ENCODE results near the gene FN1. TPM values are rescaled to one million over a fixed set of nuclear protein-coding genes. Genes with fewer than 3 reads are reported as not detected.

Gene FN1
- total RNA-seq, 1 donor from 2014 or later, result 77.7 TPM

DNA sequence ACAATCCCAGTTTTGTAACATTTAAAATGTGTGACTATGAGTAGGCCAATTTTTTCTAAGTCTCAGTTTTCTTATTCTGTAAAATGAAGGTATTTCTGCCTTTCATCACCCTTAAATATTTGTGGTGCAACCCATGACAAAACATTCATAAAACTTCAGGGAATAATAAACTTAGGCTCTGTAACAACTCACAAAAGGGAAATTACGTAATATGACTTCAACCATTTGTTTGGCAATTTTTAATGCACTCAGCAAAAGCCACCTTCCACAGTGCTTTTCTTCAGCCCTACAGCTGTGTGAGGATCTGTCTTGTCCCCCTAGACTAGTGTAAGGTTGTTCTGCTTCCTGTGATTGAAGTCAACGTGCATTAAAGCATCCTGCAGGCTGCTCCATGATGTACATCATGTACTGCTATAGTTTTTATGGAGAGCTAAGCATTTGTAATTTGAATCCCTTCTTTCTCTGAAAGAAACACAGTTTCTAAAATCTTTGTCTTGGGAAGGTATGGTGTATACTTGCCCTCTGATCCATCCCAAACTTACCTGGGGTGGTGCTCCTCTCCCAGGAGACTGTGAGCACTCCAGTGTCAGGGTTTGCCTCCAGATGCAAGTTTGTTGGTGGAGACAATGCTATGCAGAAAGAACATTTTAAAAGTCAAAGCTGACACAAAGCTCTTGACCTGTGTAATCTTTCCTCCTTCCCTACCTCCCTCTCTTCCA lies 39.1 kb downstream of the FN1 start:
- ATAC-seq (ENCODE audit: poor library complexity) (peak; percentile 73), DNase-seq (no peak)
- intact Hi-C loops (cut with DNase I), result no loop called here

DNA sequence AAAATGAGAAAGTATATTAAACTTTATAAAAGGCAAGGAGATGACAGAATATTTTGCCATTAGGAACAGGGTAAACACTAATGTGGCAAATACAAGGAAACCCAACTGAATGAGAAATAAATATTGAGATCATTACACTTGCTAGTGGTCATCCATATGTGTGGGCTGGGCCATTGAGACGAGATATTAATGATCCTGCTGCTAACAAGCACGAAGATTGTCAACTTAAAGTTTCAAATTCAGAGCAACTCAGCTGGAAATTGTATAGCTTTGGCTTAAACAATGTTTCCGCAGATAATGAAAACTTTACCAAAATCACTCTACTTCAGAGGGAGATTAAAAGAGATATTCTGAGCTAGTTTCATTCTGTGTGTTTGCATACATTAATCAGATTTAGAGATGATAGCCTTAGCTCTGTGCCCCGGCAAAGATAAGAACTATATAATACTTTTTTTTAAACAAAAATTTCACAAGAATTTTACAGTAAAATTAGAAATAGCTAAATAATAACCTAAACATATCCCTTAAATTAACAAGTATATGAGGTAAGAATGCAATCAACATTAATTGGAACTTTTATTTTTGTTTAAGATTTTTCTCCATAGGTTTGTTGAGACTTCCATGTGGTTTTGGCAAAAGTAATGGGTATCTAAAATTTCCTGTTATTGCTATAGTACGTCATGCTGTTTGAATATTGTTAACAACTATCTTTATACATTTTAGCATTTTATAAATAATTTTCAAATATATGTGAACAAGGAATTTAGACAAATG lies 40.0 kb downstream of the FN1 start:
- ATAC-seq (ENCODE audit: poor library complexity) (no peak), DNase-seq (no peak)
- intact Hi-C loops (cut with DNase I), result no loop called here

DNA sequence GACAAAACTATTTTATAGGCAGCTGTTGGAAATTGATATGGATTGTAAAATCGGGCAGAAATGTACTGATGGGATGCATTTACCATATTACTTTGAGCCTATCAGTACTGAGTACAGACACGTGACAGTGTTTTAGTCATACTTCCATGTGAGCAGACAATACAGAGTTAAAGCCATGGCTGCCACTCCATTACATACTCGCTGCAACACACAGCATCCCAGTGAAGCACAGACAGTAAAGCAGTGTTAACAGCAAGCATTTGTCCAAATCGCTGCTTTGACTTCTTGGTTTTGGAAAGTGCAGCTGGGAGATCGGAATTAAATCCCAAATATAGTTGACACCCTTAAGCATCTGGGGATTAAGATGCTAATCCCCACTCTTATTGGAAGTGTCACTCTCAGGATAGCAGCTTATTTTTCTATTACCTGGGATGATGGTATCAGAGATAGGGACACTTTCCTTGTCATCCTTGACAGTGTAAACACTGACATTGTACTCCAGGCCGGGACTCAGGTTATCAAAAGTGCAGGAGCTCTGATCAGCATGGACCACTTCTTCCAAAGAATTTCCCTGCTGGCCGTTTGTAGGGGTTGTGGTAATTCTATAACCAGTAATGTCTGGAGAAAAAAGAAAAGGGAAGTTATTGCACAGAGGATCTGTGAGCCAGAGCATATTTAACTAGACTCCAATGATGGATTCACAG lies 41.6 kb downstream of the FN1 start:
- DNase-seq (no peak), ATAC-seq (ENCODE audit: poor library complexity) (no peak)
- intact Hi-C loops (cut with DNase I), result no loop called here

DNA sequence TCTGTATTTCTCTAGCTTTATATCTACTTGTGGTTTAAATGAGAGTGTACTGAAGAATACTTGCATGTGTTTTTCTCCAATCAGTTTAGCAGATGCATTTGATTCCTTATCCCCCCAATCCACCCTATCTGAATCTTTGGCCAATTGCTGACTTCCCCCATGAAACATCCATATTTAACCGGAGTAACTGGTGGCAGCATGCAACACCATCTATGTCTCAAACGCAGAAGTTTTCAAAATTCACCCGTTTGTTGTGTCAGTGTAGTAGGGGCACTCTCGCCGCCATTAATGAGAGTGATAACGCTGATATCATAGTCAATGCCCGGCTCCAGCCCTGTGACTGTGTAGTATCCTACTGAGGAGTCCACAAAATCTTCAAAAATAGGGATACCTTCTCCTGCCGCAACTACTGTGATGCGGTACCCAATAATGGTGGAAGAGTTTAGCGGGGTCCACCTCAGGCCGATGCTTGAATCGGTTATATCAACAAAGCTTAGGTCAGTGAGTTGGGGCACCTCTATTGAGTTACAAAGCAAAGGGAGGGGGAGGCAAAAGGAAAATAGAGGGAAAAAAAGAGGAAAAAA lies 43.1 kb downstream of the FN1 start:
- intact Hi-C loops (cut with DNase I), result no loop called here
- DNase-seq (no peak), ATAC-seq (ENCODE audit: poor library complexity) (no peak)

DNA sequence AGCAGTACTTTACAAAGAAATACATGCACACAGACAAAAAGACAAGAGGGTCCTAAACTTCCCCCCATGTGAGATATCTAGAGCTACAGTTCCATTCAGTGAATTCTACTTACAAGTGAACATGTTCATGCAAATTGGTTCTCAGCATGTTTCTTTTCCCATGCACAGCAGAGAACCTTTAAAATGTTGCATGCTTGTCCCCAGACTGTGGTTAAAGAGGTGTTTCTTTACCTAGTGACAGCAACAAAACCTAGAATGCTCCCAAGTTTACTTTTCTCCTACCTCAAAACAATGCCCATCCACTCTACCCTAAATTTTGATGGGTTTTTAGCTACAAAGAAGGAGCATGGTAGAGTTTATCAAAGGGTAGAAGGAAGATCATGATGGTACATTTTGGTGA lies 43.7 kb downstream of the FN1 start:
- DNase-seq (no peak), ATAC-seq (ENCODE audit: poor library complexity) (no peak)
- intact Hi-C loops (cut with DNase I), result no loop called here

DNA sequence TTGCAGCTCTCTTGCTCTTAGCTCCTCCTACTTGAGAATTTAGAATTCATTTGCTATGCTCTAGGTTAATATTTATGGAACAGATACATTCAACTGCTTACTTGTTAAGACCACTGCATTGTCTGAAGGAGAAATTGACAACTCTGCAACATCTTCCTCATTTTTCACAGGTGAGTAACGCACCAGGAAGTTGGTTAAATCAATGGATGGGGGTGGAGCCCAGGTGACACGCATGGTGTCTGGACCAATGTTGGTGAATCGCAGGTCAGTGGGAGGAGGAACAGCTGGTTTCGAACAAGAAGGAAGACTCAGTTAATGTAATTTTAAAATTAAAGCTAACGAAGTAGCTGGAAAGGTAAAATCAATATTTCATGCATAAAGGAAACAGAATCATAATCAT lies 44.3 kb downstream of the FN1 start:
- intact Hi-C loops (cut with DNase I), result no loop called here
- DNase-seq, result no peak
- ATAC-seq (ENCODE audit: poor library complexity), result no peak

DNA sequence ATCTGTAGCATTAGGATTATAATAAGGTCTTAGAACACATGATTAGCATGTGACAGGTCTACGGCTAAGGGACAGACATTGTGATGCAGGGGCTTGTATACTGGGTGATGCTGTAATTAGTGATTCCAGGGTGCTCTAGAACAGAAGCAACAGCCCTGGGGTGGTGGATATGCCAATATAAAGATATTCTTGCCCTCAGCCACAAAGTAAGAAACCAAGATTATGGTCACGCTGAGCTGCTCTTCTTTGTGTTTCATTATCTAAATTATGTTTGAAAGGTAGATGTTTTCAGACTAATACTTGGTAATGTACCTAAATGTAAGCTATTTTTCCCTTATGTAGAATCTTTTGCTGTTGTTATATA lies 45.3 kb downstream of the FN1 start:
- intact Hi-C loops (cut with DNase I), result no loop called here

DNA sequence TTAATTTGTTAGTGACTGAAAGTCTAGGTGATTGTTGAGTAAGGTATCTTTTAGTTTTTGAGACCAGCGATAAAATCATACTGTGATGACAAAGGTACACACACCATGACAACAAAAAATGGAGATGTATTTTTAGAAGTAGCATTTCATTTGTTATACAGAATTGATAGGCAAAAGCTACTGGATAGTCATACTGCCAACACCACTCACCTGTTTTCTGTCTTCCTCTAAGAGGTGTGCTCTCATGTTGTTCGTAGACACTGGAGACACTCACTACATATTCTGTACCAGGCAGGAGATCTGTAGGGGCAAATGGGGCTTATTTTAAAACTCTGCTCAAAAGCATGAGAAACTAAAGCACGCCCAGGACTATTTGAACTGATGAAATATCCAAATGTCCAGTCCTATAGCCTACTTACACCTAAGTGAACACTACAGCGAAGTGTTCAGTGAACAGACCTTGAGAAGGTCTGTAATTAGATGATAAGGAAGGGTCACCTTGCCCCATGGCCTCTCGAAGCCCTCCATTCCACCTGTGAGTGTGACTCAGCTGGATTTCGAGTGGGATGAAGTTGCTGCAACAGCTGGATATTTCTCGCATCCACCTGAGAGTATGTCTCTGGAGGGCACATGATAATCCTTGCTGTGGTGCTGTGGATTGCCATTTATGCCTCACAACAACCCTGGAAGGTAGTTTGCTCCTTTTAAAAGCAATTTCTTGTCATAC lies 47.7 kb downstream of the FN1 start:
- DNase-seq (no peak), ATAC-seq (ENCODE audit: poor library complexity) (no peak)
- intact Hi-C loops (cut with DNase I), result no loop called here

More for the DNA sequence above, 45.3 kb downstream of the FN1 start:
- DNase-seq, result no peak
- no peak for ATAC-seq (ENCODE audit: poor library complexity)

DNA sequence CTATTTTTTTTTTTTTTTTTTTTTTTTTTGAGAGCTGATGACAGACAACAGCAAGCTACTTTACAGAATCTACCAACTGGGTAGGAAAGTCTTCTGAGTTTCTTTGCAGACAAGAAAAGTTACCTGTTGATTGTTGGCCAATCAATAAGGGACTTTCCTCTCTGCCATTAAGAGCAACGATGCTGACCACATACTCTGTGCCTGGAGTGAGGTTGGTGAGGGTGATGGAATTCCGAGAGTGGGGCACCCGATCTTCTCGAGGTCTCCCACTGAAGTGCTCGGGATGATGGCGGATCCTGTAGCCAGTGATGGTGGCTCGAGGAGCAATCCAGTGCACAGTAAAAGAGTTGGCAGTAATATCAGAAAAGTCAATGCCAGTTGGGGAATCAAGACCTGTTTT lies 49.3 kb downstream of the FN1 start:
- intact Hi-C loops (cut with DNase I), result no loop called here
- DNase-seq (no peak), ATAC-seq (ENCODE audit: poor library complexity) (no peak)

DNA sequence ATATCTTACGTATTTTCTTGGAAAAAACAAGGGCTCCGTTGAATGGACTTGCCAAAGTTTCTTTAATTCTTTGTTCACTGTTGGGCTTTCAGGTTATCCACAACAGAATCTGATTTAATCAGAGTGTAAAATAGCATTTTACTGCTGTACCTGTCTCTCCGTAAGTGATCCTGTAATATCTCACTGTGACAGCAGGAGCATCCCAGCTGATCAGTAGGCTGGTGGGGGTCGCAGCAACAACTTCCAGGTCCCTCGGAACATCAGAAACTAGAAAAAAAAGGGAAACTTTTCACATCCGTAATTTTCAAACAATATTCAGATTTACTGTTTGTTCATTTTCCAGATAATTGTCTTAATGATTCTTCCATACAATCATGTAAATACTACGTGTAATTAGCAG lies 51.2 kb downstream of the FN1 start:
- intact Hi-C loops (cut with DNase I), result no loop called here
- DNase-seq (no peak), ATAC-seq (ENCODE audit: poor library complexity) (no peak)

DNA sequence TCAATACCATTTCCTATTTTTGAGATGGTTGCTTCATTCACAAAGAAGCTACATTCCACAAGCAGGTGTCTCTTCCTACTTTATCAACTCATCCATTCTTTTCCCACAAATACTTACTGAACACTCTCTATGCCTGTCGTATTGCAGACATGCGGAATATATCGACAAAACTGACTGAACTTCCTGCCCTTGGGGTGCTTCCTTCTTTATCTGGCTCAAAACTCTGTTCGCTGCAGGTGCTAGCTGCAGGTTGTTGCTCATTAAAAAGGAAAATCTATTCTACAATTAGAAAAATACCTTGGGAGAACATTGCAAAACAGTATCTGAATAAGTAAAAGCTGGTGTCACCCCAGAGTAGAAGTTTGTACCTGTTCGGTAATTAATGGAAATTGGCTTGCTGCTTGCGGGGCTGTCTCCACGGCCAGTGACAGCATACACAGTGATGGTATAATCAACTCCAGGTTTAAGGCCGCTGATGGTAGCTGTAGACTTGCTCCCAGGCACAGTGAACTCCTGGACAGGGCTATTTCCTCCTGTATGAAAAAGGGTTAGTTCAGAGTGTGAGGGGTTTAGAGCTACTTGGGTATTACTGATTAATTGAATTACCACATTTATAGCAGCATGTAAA lies 52.1 kb downstream of the FN1 start:
- intact Hi-C loops (cut with DNase I), result no loop called here
- no peak for ATAC-seq (ENCODE audit: poor library complexity)

DNA sequence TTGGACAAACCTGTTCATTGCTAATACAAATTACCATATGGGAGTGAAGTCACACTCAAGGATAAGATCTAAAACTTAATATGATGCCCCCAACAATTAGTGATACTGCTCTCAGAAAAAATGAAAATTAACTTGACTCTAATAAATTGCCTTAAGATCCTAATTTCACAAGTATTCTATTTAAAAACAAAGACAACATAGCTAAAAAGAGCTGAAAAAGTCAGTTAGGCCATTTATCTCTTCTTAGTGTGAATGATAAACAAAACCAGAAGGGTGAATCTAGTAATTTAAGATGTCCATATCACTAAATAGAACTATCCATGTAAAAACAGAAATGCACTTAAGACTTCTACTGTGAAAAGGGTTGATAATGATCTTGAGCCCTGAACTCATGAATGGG lies 53.4 kb downstream of the FN1 start:
- intact Hi-C loops (cut with DNase I), result no loop called here
- ATAC-seq (ENCODE audit: poor library complexity), result no peak
- DNase-seq, result no peak

More for the DNA sequence above, 52.1 kb downstream of the FN1 start:
- DNase-seq, result no peak

DNA sequence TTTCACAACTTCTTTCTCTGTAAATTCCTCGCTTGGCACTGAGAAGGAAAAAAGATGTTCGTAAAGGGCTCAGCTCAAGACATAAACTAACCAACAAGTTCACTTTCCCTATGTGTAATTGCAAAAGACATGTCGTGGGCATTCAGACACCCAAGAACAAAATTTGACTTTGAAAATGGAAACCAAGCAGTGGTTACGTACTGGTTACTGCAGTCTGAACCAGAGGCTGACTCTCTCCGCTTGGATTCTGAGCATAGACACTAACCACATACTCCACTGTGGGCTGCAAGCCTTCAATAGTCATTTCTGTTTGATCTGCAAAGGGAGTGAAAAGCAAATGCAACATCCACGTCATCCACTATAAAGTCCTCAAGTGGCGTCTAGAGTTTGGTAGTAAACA lies 53.9 kb downstream of the FN1 start:
- no peak for ATAC-seq (ENCODE audit: poor library complexity)
- DNase-seq, result no peak
- intact Hi-C loops (cut with DNase I), result no loop called here

DNA sequence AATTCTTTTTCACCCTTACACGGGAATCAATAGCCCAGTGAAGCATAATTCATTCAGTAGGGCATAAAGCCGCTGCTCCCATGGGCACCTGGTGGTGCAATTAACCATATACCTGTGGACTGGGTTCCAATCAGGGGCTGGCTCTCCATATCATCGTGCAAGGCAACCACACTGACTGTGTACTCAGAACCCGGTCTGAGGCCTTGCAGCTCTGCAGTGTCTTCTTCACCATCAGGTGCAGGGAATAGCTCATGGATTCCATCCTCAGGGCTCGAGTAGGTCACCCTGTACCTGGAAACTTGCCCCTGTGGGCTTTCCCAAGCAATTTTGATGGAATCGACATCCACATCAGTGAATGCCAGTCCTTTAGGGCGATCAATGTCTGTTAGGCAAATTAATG lies 55.2 kb downstream of the FN1 start:
- ATAC-seq (ENCODE audit: poor library complexity) (no peak), DNase-seq (no peak)
- intact Hi-C loops (cut with DNase I), result no loop called here

DNA sequence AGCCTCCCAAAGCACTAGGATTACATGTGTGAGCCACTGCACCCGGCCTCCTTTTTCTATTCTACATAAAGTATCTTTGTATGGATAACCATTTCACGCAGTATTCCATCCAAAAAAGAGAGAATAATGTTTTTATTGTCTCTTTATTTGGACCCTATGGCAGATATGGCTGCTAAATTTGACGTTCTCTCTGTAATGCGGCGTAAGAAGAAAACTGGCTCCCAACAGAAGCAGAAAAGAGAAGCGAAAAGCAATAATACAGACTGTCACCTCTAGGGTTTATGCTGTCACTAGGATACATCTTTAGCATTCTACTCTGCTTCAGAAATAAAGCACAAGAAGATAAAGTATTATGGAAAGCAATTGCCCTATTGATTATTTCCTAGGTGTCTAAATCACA lies 55.9 kb downstream of the FN1 start:
- ATAC-seq (ENCODE audit: poor library complexity), result no peak
- intact Hi-C loops (cut with DNase I), result no loop called here
- no peak for DNase-seq

DNA sequence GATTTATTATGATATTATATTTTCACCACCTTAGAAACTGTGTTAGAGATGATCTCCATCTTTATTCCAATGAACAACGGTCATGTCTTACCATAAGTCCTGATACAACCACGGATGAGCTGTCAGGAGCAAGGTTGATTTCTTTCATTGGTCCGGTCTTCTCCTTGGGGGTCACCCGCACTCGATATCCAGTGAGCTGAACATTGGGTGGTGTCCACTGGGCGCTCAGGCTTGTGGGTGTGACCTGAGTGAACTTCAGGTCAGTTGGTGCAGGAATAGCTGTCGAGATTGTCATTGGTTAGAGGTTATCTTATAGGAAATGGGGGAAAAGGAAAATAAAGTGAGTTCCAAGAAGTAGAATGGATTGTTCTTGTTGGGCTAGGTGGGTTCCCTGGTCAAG lies 56.8 kb downstream of the FN1 start:
- ATAC-seq (ENCODE audit: poor library complexity) (no peak), DNase-seq (no peak)
- intact Hi-C loops (cut with DNase I), result no loop called here

DNA sequence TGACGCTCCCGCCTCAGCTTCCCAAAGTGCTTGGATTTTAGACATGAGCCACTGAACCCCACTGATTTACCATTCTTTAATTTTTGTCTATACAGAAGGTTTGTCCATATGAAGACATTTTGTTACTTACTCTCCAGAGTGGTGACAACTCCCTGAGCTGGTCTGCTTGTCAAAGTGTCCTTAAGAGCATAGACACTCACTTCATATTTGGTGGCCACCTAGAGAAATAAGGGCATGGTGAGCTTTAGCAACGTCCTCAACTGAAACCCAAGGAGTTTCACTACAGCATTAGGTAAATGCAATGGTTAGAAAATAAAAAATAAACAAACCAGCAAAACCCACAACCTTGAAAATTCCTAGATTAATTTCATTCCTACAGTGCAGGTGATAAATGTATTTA lies 57.8 kb downstream of the FN1 start:
- no peak for ATAC-seq (ENCODE audit: poor library complexity)
- intact Hi-C loops (cut with DNase I), result no loop called here

DNA sequence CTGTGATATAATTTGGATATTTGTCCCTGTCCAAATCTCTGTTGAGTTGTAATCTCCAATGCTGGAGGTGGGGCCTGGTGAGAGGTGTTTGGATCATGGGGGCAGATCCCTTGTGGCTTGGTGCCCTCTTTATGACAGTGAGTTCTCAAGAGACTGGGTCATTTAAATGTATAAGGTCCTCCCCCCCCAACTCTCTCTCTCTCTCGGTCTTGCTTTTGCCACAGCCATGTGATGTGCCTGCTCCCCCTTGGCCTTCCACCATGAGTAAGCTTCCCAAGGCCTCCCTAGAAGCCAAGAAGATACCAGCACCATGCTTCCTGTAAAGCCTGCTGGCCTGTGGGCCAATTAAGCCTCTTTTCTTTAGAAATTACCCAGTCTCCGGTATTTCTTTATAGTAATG lies 58.6 kb downstream of the FN1 start:
- no peak for ATAC-seq (ENCODE audit: poor library complexity)
- DNase-seq, result no peak
- intact Hi-C loops (cut with DNase I), result no loop called here

More for the DNA sequence above, 57.8 kb downstream of the FN1 start:
- no peak for DNase-seq

Data from Right ventricle myocardium superior (tissue), 1 donor.